OCI-LY3 (cell line): Measurements from ENCODE around the gene BCL2L2.

Experiments used
- H2AFZ ChIP-seq: fragments of 200-600, 300-600 bp; shearing (Covaris generic); 2 replicates; pipeline ENCODE4 v1.6.0; 2014; ENCODE audit warnings: antibody characterized with exemption, low read depth, low read length
- H3K27ac ChIP-seq: fragments of 200-600, 300-600 bp; sonication (generic); 2 replicates; pipeline ENCODE4 v1.5.1; 2014; ENCODE audit warnings: mild to moderate bottlenecking, low read length, moderate library complexity, mixed read lengths
- H3K27me3 ChIP-seq: fragments of 200-600, 300-600 bp; sonication (generic); 2 replicates; pipeline ENCODE4 v1.6.1; 2014; ENCODE audit warnings: low read depth, low read length, mixed read lengths
- H3K36me3 ChIP-seq: fragments of 200-600, 300-600 bp; sonication (generic); replicated peaks from 2 replicates; pipeline ENCODE3; 2014; ENCODE audit warnings: low read depth, low read length, mixed read lengths
- H3K4me1 ChIP-seq: fragments of 300-600, 200-600 bp; sonication (generic); 2 replicates; pipeline ENCODE4 v1.6.1; 2014; ENCODE audit warnings: low read length, mixed read lengths
- H3K4me2 ChIP-seq: fragments of 200-600, 300-600 bp; sonication (generic); 2 replicates; pipeline ENCODE4 v1.6.1; 2014; ENCODE audit warnings: low read length, mixed read lengths
- H3K4me3 ChIP-seq: fragments of 300-600, 200-600 bp; sonication (generic); 2 replicates; pipeline ENCODE4 v1.5.1; 2014; ENCODE audit warnings: antibody characterized with exemption, mild to moderate bottlenecking, low read length, moderate library complexity
- H3K79me2 ChIP-seq: fragments of 300-600, 200-600 bp; shearing (Covaris generic); 2 replicates; pipeline ENCODE4 v1.6.1; 2014; ENCODE audit warnings: mild to moderate bottlenecking, low read length, mixed read lengths
- H3K9ac ChIP-seq: fragments of 300-600, 200-600 bp; shearing (Covaris generic); 2 replicates; pipeline ENCODE4 v1.6.0; 2014; ENCODE audit warnings: mild to moderate bottlenecking, low read length, moderate library complexity
- H3K9me3 ChIP-seq: fragments of 200-600, 300-600 bp; shearing (Covaris generic); 2 replicates; pipeline ENCODE4 v1.6.1; 2014; ENCODE audit warnings: low read length, mixed read lengths; ENCODE audit not compliant: insufficient read depth
- H4K20me1 ChIP-seq: fragments of 200-600, 300-600 bp; sonication (generic); 2 replicates; pipeline ENCODE4 v1.6.1; 2016; ENCODE audit warnings: low read length, mixed read lengths; ENCODE audit not compliant: insufficient read depth
- CTCF ChIP-seq: fragments of 200-600, 300-600 bp; sonication (generic); IDR thresholded peaks from 2 replicates; pipeline ENCODE4 v1.5.1; 2014; ENCODE audit warnings: antibody characterized with exemption, low read length, low read depth
- EZH2phosphoT487 ChIP-seq: fragments of 200-600 bp; shearing (Covaris generic); IDR thresholded peaks from 2 replicates; pipeline ENCODE4 v1.6.1; 2018; ENCODE audit warnings: antibody characterized with exemption, mixed run types, low read depth

Gene BCL2L2

GRCh38 chr14:23356662-23357061, 50.0 kb downstream of the BCL2L2 start:
- no peak for TF ChIP-seq CTCF
- no peak for TF ChIP-seq EZH2phosphoT487
- Histone ChIP-seq H2AFZ (no peak overlapping the region), H3K27ac (no peak overlapping the region)

GRCh38 chr14:23357261-23357660, 50.6 kb downstream of the BCL2L2 start:
- no peaks in the 10 kb centered on the region for H3K79me2 ChIP-seq
- H3K36me3 ChIP-seq: no peaks in the 10 kb centered on the region
- TF ChIP-seq EZH2phosphoT487 (no peak), CTCF (no peak)
- 0 out of 2 replicates have a peak, but pooled peaks cover 13% of the 10 kb centered on the region for H3K27me3 ChIP-seq
- no peak overlapping the region for H3K27ac ChIP-seq
- no peak overlapping the region for H3K4me3 ChIP-seq
- no peaks in the 10 kb centered on the region for H3K9me3 ChIP-seq
- no peaks in the 10 kb centered on the region for H3K4me1 ChIP-seq
- no peak overlapping the region for H3K9ac ChIP-seq
- H3K4me2 ChIP-seq: no peak overlapping the region
- H4K20me1 ChIP-seq: no peaks in the 10 kb centered on the region
- no peak overlapping the region for H2AFZ ChIP-seq

More at GRCh38 chr14:23356662-23357061, 50.0 kb downstream of the BCL2L2 start:
- H3K4me1 ChIP-seq: no peaks in the 10 kb centered on the region
- no peaks in the 10 kb centered on the region for H3K36me3 ChIP-seq
- H3K4me3 ChIP-seq: no peak overlapping the region
- H3K9me3 ChIP-seq: no peaks in the 10 kb centered on the region
- no peak overlapping the region for H3K9ac ChIP-seq
- 0 out of 2 replicates have a peak, but pooled peaks cover 13% of the 10 kb centered on the region for H3K27me3 ChIP-seq
- no peak overlapping the region for H3K4me2 ChIP-seq
- H4K20me1 ChIP-seq: no peaks in the 10 kb centered on the region
- H3K79me2 ChIP-seq: no peaks in the 10 kb centered on the region

- Histone ChIP-seq H3K4me1 (no peaks in the 10 kb centered on the region), H3K4me2 (no peak overlapping the region), H3K79me2 (no peaks in the 10 kb centered on the region), H3K36me3 (no peaks in the 10 kb centered on the region), H3K27me3 (0 out of 2 replicates have a peak, but pooled peaks cover 13% of the 10 kb centered on the region), H2AFZ (no peak overlapping the region), H4K20me1 (no peaks in the 10 kb centered on the region), H3K9me3 (no peaks in the 10 kb centered on the region), H3K4me3 (no peak overlapping the region), H3K27ac (no peak overlapping the region), H3K9ac (no peak overlapping the region)
- no peak for TF ChIP-seq CTCF
- no peak for TF ChIP-seq EZH2phosphoT487
Measured at GRCh38 chr14:23358042-23358441, 51.4 kb downstream of the BCL2L2 start.

GRCh38 chr14:23358553-23359166, 52.0 kb downstream of the BCL2L2 start:
- Histone ChIP-seq H3K9me3 (no peaks in the 10 kb centered on the region), H3K4me3 (no peak overlapping the region), H3K36me3 (no peaks in the 10 kb centered on the region), H3K4me1 (no peaks in the 10 kb centered on the region), H3K27me3 (peaks cover 12% of the 10 kb centered on the region; the same call in 1 of the 2 replicates), H3K4me2 (no peak overlapping the region), H3K27ac (no peak overlapping the region), H3K9ac (no peak overlapping the region), H2AFZ (no peak overlapping the region), H4K20me1 (no peaks in the 10 kb centered on the region), H3K79me2 (no peaks in the 10 kb centered on the region)
- TF ChIP-seq EZH2phosphoT487 (no peak), CTCF (no peak)
